Neural cell (in vitro differentiated cells): ENCODE measurements around the gene ZDHHC21. TPM values are rescaled to one million over a fixed set of nuclear protein-coding genes. Genes with fewer than 3 reads are reported as not detected.

ENCODE experiments used
- H2AFZ ChIP-seq: fragments of 200-600, 300-800 bp; sonication (generic), shearing (Covaris generic); 2 replicates; pipeline ENCODE4 v1.6.0; 2014; ENCODE audit warnings: low read depth, mild to moderate bottlenecking, antibody characterized with exemption, low read length, moderate library complexity
- H3F3A ChIP-seq: fragments of 200-600 bp; shearing (Covaris generic); 2 replicates; pipeline ENCODE4 v1.6.1; 2016; ENCODE audit warnings: mild to moderate bottlenecking, moderate library complexity, mixed read lengths, antibody characterized with exemption, low read length; ENCODE audit not compliant: insufficient read depth, poor library complexity, severe bottlenecking
- H3K27ac ChIP-seq: fragments of 200-600, 300-800 bp; sonication (generic), shearing (Covaris generic); 2 replicates; pipeline ENCODE4 v1.5.1; 2014; ENCODE audit warnings: mild to moderate bottlenecking, low read length, moderate library complexity
- H3K27me3 ChIP-seq: fragments of 300-800, 200-600 bp; sonication (generic), shearing (Covaris generic); 2 replicates; pipeline ENCODE4 v1.6.0; 2014; ENCODE audit warnings: mild to moderate bottlenecking, low read depth, low read length, moderate library complexity; ENCODE audit not compliant: insufficient read depth
- H3K36me3 ChIP-seq: fragments of 300-800, 200-600 bp; sonication (generic), shearing (Covaris generic); 2 replicates; pipeline ENCODE4 v1.5.1; 2014; ENCODE audit warnings: mild to moderate bottlenecking, antibody characterized with exemption, low read length, moderate library complexity; ENCODE audit not compliant: insufficient read depth
- H3K4me2 ChIP-seq: fragments of 300-800, 200-600 bp; sonication (generic), shearing (Covaris generic); 2 replicates; pipeline ENCODE4 v1.6.0; 2014; ENCODE audit warnings: mild to moderate bottlenecking, low read length
- H3K4me3 ChIP-seq: fragments of 300-800, 200-600 bp; sonication (generic), shearing (Covaris generic); 2 replicates; pipeline ENCODE4 v1.5.1; 2014; ENCODE audit warnings: mild to moderate bottlenecking, low read length, moderate library complexity
- H3K79me2 ChIP-seq: fragments of 200-600 bp; shearing (Covaris generic); replicated peaks from 2 replicates; pipeline ENCODE4 v1.6.0; 2014; ENCODE audit warnings: mild to moderate bottlenecking, low read length, moderate library complexity; ENCODE audit not compliant: insufficient read depth
- H3K9ac ChIP-seq: fragments of 300-800, 200-600 bp; sonication (generic), shearing (Covaris generic); 2 replicates; pipeline ENCODE4 v1.6.1; 2016; ENCODE audit warnings: mild to moderate bottlenecking, low read length, mixed read lengths
- H3K9me2 ChIP-seq: fragments of 200-600 bp; shearing (Covaris generic); 2 replicates; pipeline ENCODE4 v1.6.1; 2016; ENCODE audit warnings: mild to moderate bottlenecking, low read length, mixed read lengths; ENCODE audit not compliant: insufficient read depth
- H3K9me3 ChIP-seq: fragments of 200-600, 300-800 bp; sonication (generic), shearing (Covaris generic); 2 replicates; pipeline ENCODE4 v1.6.1; 2016; ENCODE audit warnings: mild to moderate bottlenecking, mixed run types, low read length, moderate library complexity, mixed read lengths
- H4K20me1 ChIP-seq: fragments of 200-600 bp; shearing (Covaris generic); 2 replicates; pipeline ENCODE4 v1.6.1; 2016; ENCODE audit warnings: mild to moderate bottlenecking, mixed run types; ENCODE audit not compliant: insufficient read depth
- CTCF ChIP-seq: fragments of 450-650 bp; IDR thresholded peaks from 2 replicates; pipeline ENCODE4 v1.5.1; 2014; ENCODE audit warnings: antibody characterized with exemption, mild to moderate bottlenecking, moderate library complexity; ENCODE audit not compliant: poor library complexity, severe bottlenecking
- EP300 ChIP-seq: fragments of 450-650 bp; conservative IDR thresholded peaks from 2 replicates; pipeline ENCODE4 v1.6.1; 2014; ENCODE audit warnings: antibody characterized with exemption, mild to moderate bottlenecking, moderate library complexity; ENCODE audit not compliant: poor library complexity, severe bottlenecking
- EZH2 ChIP-seq: fragments of 200-600, 300-800 bp; shearing (Covaris generic), sonication (generic); IDR thresholded peaks from 2 replicates; pipeline ENCODE4 v1.6.1; 2014; ENCODE audit warnings: antibody characterized with exemption, low read length, borderline replicate concordance, mild to moderate bottlenecking; ENCODE audit not compliant: insufficient read depth, poor library complexity, severe bottlenecking
- MXI1 ChIP-seq: fragments of 450-650 bp; conservative IDR thresholded peaks from 2 replicates; pipeline ENCODE4 v1.6.1; 2014; ENCODE audit warnings: antibody characterized with exemption, mild to moderate bottlenecking; ENCODE audit not compliant: poor library complexity, severe bottlenecking
- POLR2AphosphoS5 ChIP-seq: IDR thresholded peaks from 2 replicates; pipeline ENCODE4 v1.6.1; 2012
- RAD21 ChIP-seq: fragments of 450-650 bp; conservative IDR thresholded peaks from 2 replicates; pipeline ENCODE4 v1.6.1; 2014; ENCODE audit warnings: antibody characterized with exemption, mild to moderate bottlenecking, moderate library complexity
- REST ChIP-seq: IDR thresholded peaks from 2 replicates; pipeline ENCODE4 v1.6.1; 2012; ENCODE audit warnings: borderline replicate concordance
- SMC3 ChIP-seq: fragments of 450-650 bp; conservative IDR thresholded peaks from 2 replicates; pipeline ENCODE4 v1.6.1; 2014; ENCODE audit warnings: antibody characterized with exemption, mild to moderate bottlenecking, moderate library complexity; ENCODE audit not compliant: poor library complexity
- TAF1 ChIP-seq: IDR thresholded peaks from 2 replicates; pipeline ENCODE4 v1.6.1; 2012; ENCODE audit warnings: low read depth
- polyA plus RNA-seq: library from polyadenylated mRNA; depleted of rRNA; stranded (reverse); fragments of >200 nt; gene quantifications from 2 replicates; pipeline ENCODE4 v1.2.3, GENCODE V29; 2014

ZDHHC21 gene
- polyA plus RNA-seq, 1 donor from 2014 or later: 19.8 TPM

- Histone ChIP-seq H3K9me2 (no peaks in the 10 kb centered on the region), H2AFZ (no peak overlapping the region), H3K27me3 (no peaks in the 10 kb centered on the region), H3K9me3 (peaks cover 7% of the 10 kb centered on the region), H3F3A (no peaks in the 10 kb centered on the region), H3K36me3 (no peaks in the 10 kb centered on the region), H3K27ac (no peak overlapping the region), H4K20me1 (no peaks in the 10 kb centered on the region), H3K4me2 (no peak overlapping the region), H3K4me3 (no peak overlapping the region), H3K9ac (no peak overlapping the region), H3K79me2 (peaks cover 4% of the 10 kb centered on the region)
- TF ChIP-seq CTCF: peak; percentile 67
- no peak for TF ChIP-seq REST
- TF ChIP-seq MXI1: no peak
- no peak for TF ChIP-seq EZH2
- no peak for TF ChIP-seq POLR2AphosphoS5
- peak; percentile 69 for TF ChIP-seq RAD21
- TF ChIP-seq SMC3: peak; percentile 64
Measured at GRCh38 chr9:14652729-14653377, 40.4 kb downstream of the ZDHHC21 start.

- no peak for TF ChIP-seq MXI1
- no peak for TF ChIP-seq REST
- TF ChIP-seq EP300: no peak
- TF ChIP-seq RAD21: no peak
- TF ChIP-seq TAF1: no peak
- TF ChIP-seq POLR2AphosphoS5: no peak
- no peak for TF ChIP-seq SMC3
- TF ChIP-seq EZH2: no peak
- no peak for TF ChIP-seq CTCF
Measured at GRCh38 chr9:14650596-14650995, 42.6 kb downstream of the ZDHHC21 start.

More at GRCh38 chr9:14650596-14650995, 42.6 kb downstream of the ZDHHC21 start:
- no peak overlapping the region for H3K4me3 ChIP-seq
- H3K79me2 ChIP-seq: peaks cover 4% of the 10 kb centered on the region
- no peak overlapping the region for H3K4me2 ChIP-seq
- H3K9me3 ChIP-seq: peaks cover 7% of the 10 kb centered on the region
- H3K9me2 ChIP-seq: no peaks in the 10 kb centered on the region
- no peaks in the 10 kb centered on the region for H3K36me3 ChIP-seq
- no peak overlapping the region for H3K27ac ChIP-seq
- H3F3A ChIP-seq: no peaks in the 10 kb centered on the region
- no peak overlapping the region for H3K9ac ChIP-seq
- no peaks in the 10 kb centered on the region for H4K20me1 ChIP-seq
- H3K27me3 ChIP-seq: no peaks in the 10 kb centered on the region
- H2AFZ ChIP-seq: no peak overlapping the region
